GM12892 (cell line): Measurements from ENCODE around the gene LIN37.

ENCODE experiments used
- POLR2AphosphoS5 ChIP-seq: IDR thresholded peaks from 2 replicates; pipeline ENCODE4 v1.6.1; 2011; ENCODE audit warnings: low read depth, low read length, control low read depth
- TAF1 ChIP-seq: IDR thresholded peaks from 2 replicates; pipeline ENCODE4 v1.6.1; 2011; ENCODE audit warnings: low read depth, mild to moderate bottlenecking, control low read depth, low read length, borderline replicate concordance

DNA sequence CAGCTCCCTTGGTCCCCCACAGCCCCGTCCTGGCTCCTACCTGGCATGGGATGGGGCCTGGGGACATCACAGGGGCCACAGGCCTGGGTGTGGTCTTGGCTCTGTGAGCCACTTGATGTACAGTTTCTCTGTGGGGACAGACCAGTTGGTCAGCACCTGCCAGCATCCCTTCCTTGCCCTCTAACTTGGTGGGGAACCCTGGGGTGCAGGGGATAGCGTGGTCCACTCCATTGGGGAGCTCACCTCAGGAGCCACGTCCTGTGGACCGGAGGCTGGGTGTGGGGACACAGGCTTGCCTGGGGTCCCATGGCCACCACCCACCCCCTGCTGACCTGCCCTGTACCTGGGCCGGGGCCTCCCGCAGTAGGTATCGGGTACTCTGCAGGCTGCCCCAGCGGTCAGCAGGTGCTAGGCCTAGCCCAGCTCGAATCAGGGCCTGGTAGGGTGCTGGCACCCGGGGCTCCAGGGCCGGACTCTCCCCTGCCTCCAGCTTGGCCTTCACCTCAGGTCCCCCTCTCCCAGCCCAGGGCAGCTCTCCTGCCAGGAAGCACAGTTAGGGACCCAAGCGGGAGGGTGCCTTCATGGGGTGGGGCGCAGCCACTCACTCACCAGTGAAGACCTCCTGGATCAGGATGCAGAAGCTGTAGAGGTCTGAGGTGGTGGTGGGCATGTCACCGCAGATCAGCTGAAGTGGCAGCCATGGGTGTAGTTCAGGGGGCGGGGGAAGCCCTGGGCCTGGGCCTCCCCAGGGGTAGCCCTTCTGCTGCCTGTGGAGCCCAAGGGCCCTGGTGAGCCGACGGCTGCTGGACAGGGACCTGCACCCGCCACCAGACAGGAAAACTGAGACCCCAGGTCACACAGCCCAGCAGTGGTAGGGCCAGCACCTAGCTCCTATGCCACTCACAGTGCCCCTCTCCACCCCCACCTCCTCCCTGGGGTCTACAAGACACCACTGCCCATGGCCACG lies 41.9 kb downstream of the LIN37 start:
- TF ChIP-seq TAF1 (no peak), POLR2AphosphoS5 (no peak)
